ENCODE measurements around the gene KIF12. TPM values are rescaled to one million over a fixed set of nuclear protein-coding genes. Genes with fewer than 3 reads are reported as not detected.

Gene KIF12
- total and polyA plus RNA-seq, 2 of the 13 experiments (the other 11 are each of a cell fraction or from before 2014, with no cell fraction given) = 1.8 to 12.5 TPM

DNA sequence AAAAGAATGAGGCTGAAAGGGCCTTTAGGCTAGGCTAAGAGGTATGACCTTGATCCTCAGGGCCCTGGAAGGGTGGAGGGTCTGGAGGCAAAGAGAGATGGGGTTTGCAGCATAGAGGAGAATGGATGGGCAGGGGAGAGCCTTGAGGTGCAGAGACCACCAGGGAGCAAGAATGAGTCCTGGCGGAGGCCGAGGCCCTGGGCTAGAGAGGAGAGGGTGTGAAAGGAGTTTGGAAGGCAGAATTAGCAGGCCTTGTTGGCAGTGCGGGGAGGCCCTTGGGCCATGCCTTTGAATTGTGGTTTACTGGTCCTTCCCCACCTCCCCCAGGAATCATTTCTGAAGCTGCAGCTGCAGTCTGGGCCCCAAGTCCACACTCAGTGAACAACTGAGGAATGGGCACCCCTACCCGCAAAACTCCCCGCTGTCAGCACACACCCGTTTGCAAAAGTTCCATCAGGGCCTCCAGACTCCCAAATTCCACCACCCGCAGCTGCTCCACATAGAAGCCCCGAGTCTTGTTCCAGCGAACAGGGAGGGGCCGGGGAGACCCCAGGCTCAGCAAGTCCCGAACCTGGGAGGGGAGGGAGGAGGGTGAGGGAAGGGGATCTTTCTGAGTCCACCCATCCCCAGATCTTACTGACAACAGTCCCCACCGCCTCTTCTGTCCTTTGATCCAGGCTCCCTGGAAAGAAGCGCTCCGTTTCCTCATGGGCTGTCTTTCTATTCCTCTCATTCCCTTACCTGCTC is 2.1 kb downstream of the KIF12 start:
- intact Hi-C loops (cut with micrococcal nuclease; ENCODE audit: unreplicated experiment) (no loop called here), in situ Hi-C loops (cut with HindIII; ENCODE audit: extremely low pct_ligation_motif_present, low pct_unique_long_range_greater_than_20kb) (loop anchor here (5.0 kb wide), 1 partner anchor 195 kb away; no protein-coding TSS in a partner anchor)
- BruUV-seq (replicated peaks) = no TSS peak
- no peak for TF ChIP-seq ZNF251 (CRISPR knock-in tag; IDR thresholded peaks at IDR 0.05)
- no peak for TF ChIP-seq ZNF503 (CRISPR knock-in tag; IDR thresholded peaks at IDR 0.05)
- TF ChIP-seq CENPT (CRISPR knock-in tag; IDR thresholded peaks at IDR 0.05; ENCODE audit: low read depth) = no peak
- TF ChIP-seq ZNF83 (CRISPR knock-in tag; IDR thresholded peaks at IDR 0.05; ENCODE audit: borderline replicate concordance) = no peak
- TF ChIP-seq FLYWCH1 (CRISPR knock-in tag; IDR thresholded peaks at IDR 0.05) = no peak
- no peak for TF ChIP-seq THRA (CRISPR knock-in tag; IDR thresholded peaks at IDR 0.05; ENCODE audit: borderline replicate concordance)
- TF ChIP-seq ZBTB34 (CRISPR knock-in tag; IDR thresholded peaks at IDR 0.05) = no peak
- TF ChIP-seq, protein P1, sequence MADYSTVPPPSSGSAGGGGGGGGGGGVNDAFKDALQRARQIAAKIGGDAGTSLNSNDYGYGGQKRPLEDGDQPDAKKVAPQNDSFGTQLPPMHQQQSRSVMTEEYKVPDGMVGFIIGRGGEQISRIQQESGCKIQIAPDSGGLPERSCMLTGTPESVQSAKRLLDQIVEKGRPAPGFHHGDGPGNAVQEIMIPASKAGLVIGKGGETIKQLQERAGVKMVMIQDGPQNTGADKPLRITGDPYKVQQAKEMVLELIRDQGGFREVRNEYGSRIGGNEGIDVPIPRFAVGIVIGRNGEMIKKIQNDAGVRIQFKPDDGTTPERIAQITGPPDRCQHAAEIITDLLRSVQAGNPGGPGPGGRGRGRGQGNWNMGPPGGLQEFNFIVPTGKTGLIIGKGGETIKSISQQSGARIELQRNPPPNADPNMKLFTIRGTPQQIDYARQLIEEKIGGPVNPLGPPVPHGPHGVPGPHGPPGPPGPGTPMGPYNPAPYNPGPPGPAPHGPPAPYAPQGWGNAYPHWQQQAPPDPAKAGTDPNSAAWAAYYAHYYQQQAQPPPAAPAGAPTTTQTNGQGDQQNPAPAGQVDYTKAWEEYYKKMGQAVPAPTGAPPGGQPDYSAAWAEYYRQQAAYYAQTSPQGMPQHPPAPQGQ (CRISPR knock-in tag; IDR thresholded peaks at IDR 0.05; ENCODE audit: borderline replicate concordance) = no peak
- TF ChIP-seq, protein P2, sequence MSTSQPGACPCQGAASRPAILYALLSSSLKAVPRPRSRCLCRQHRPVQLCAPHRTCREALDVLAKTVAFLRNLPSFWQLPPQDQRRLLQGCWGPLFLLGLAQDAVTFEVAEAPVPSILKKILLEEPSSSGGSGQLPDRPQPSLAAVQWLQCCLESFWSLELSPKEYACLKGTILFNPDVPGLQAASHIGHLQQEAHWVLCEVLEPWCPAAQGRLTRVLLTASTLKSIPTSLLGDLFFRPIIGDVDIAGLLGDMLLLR (CRISPR knock-in tag; IDR thresholded peaks at IDR 0.05) = no peak
- no peak for TF ChIP-seq NFKBIZ (CRISPR knock-in tag; IDR thresholded peaks at IDR 0.05)
- no peak for TF ChIP-seq PCBP1 (IDR thresholded peaks at IDR 0.05; ENCODE audit: borderline replicate concordance, low read depth, low read length)
- no peak for TF ChIP-seq FOXP1 (IDR thresholded peaks at IDR 0.05)
- TF ChIP-seq FOXP1 (CRISPR knock-in tag; IDR thresholded peaks at IDR 0.05) = no peak
- TF ChIP-seq ZNF441 (CRISPR knock-in tag; IDR thresholded peaks at IDR 0.05; ENCODE audit: borderline replicate concordance) = no peak
- TF ChIP-seq ZNF354B (CRISPR knock-in tag; IDR thresholded peaks at IDR 0.05) = no peak
- no peak for TF ChIP-seq HOXA5 (CRISPR knock-in tag; IDR thresholded peaks at IDR 0.05)
- no peak for TF ChIP-seq MEIS2 (CRISPR knock-in tag; IDR thresholded peaks at IDR 0.05)
- Histone ChIP-seq H3K4me2 (ENCODE audit: low read depth, low read length) (no peak overlapping the region), H3K9ac (ENCODE audit: insufficient read depth, low read depth, low read length) (no peak overlapping the region), H2AFZ (ENCODE audit: low read length) (no peak overlapping the region), H3K9me3 (ENCODE audit: low read length) (peaks cover 4% of the 10 kb centered on the region), H3K4me1 (ENCODE audit: insufficient read depth, low read length) (peaks cover 53% of the 10 kb centered on the region), H3K27me3 (ENCODE audit: control insufficient read depth in 1 of 2, insufficient read depth in 2 of 2, low read length in 2 of 2) (no peaks in the 10 kb centered on the region), H3K36me3 (replicated peaks in 1 of 2; ENCODE audit: control insufficient read depth in 1 of 2, insufficient read depth in 2 of 2, low read length in 2 of 2) (peaks cover 3% of the 10 kb centered on the region in 2 experiments; a peak in 1 of 5 replicates), H3K27ac (ENCODE audit: extremely low read length, insufficient read depth, low read length) (no peak overlapping the region), H3K79me2 (ENCODE audit: insufficient read depth, low read length) (no peaks in the 10 kb centered on the region), H4K20me1 (ENCODE audit: insufficient read depth, low read length) (no peaks in the 10 kb centered on the region), H3K4me3 (replicated peaks in 1 of 3; ENCODE audit: insufficient read depth in 1 of 3, low read depth in 2 of 3, low read length in 3 of 3) (no peak overlapping the region)
- FAIRE-seq = no peak
- no peak for DNase-seq (ENCODE audit: low spot score)
- ATAC-seq = no peak
- CTCF ChIA-PET (ENCODE audit: low intra/inter-chr PET ratio, low total read pairs) = no interaction called here
- POLR2A ChIA-PET = interaction anchor here (2.0 kb wide), 1 partner anchor 21 kb away, joined by 5 read pairs; no protein-coding TSS in a partner anchor
- WGBS (ENCODE audit: low lambda C conversion rate) = 86% methylated on average over 13 of the region's 14 CpGs
